Keratinocyte (primary cell): ENCODE results near the gene GRHL3. TPM values are rescaled to one million over a fixed set of nuclear protein-coding genes. Genes with fewer than 3 reads are reported as not detected.
A peak's percentile ranks its signal among the peaks of the same experiment; 100 is the strongest.

Experiments
- DNase-seq: peaks from one replicate; pipeline ENCODE4 v3.0.0-alpha.2; 2011; ENCODE audit warnings: low read depth, missing footprints, low spot score
- FAIRE-seq: peaks from 2 replicates; lab custom pipeline; 2011; peaks lifted over from hg19 to GRCh38; lab: Jason Lieb, UNC
- H2AFZ ChIP-seq: 2 replicates; pipeline ENCODE4 v1.6.0; 2012; ENCODE audit warnings: low read length, control low read depth, inconsistent platforms; ENCODE audit not compliant: control insufficient read depth
- H3K27ac ChIP-seq: 2 replicates; pipeline ENCODE4 v1.5.1; 2011; ENCODE audit warnings: low read length; ENCODE audit not compliant: control insufficient read depth, insufficient read depth
- H3K27me3 ChIP-seq: 3 replicates; pipeline ENCODE4 v1.6.0; 2011; ENCODE audit warnings: low read length; ENCODE audit not compliant: control insufficient read depth, insufficient read depth; ENCODE audit errors: extremely low read depth
- H3K36me3 ChIP-seq, 2 experiments: 2 replicates in 1 of 2; 3 replicates in 1 of 2; pipeline ENCODE4 v1.5.1; 2011; ENCODE audit warnings: low read length in 2 of 2, mild to moderate bottlenecking in 1 of 2; ENCODE audit not compliant: control insufficient read depth in 2 of 2, insufficient read depth in 2 of 2; ENCODE audit errors: extremely low read depth in 1 of 2
- H3K4me1 ChIP-seq: 3 replicates; pipeline ENCODE4 v1.5.1; 2011; ENCODE audit warnings: low read length; ENCODE audit not compliant: control insufficient read depth, insufficient read depth; ENCODE audit errors: extremely low read depth
- H3K4me2 ChIP-seq: 3 replicates; pipeline ENCODE4 v1.6.0; 2011; ENCODE audit warnings: low read depth, low read length; ENCODE audit not compliant: control insufficient read depth, insufficient read depth; ENCODE audit errors: extremely low read depth
- H3K4me3 ChIP-seq, 3 experiments: fragments of 200-600 bp in 1 of 3; sonication (generic) in 1 of 3; 2 replicates in 2 of 3; 3 replicates in 1 of 3; pipeline ENCODE4 v1.5.1; 2011 to 2016; ENCODE audit warnings: low read length in 3 of 3, mild to moderate bottlenecking in 3 of 3, control low read depth in 2 of 3, inconsistent platforms in 1 of 3, low read depth in 1 of 3, mixed read lengths in 1 of 3, mixed run types in 1 of 3, moderate library complexity in 1 of 3; ENCODE audit not compliant: control insufficient read depth in 2 of 3, insufficient read depth in 2 of 3; ENCODE audit errors: extremely low read depth in 1 of 3
- H3K79me2 ChIP-seq: 2 replicates; pipeline ENCODE4 v1.6.0; 2012; ENCODE audit warnings: low read length; ENCODE audit not compliant: control insufficient read depth, insufficient read depth
- H3K9ac ChIP-seq: 3 replicates; pipeline ENCODE4 v1.6.0; 2011; ENCODE audit warnings: low read length; ENCODE audit not compliant: control insufficient read depth, insufficient read depth; ENCODE audit errors: extremely low read depth
- H3K9me1 ChIP-seq: 3 replicates; pipeline ENCODE4 v1.6.0; 2011; ENCODE audit warnings: low read length; ENCODE audit not compliant: control insufficient read depth, insufficient read depth; ENCODE audit errors: extremely low read depth
- H3K9me3 ChIP-seq: 2 replicates; pipeline ENCODE4 v1.5.1; 2012; ENCODE audit warnings: low read depth, low read length; ENCODE audit not compliant: control insufficient read depth
- H4K20me1 ChIP-seq: 3 replicates; pipeline ENCODE4 v1.6.0; 2011; ENCODE audit warnings: low read length; ENCODE audit not compliant: control insufficient read depth, insufficient read depth; ENCODE audit errors: extremely low read depth
- EZH2 ChIP-seq: IDR thresholded peaks from one replicate; pipeline ENCODE4 v1.6.1; 2012; ENCODE audit warnings: inconsistent platforms, mild to moderate bottlenecking, low read length, moderate library complexity
- dilution Hi-C: fragments of 300-500 bp; cut with MboI; formaldehyde crosslinking; loops from one replicate; pipeline ENCODE4 v1.7.0; 2020; ENCODE audit warnings: low sequenced_read_pairs; ENCODE audit not compliant: extremely low pct_ligation_motif_present
- polyA plus RNA-seq, 5 experiments: library from polyadenylated mRNA; depleted of rRNA in 3 of 5; stranded (reverse) in 3 of 5; stranded (forward) in 1 of 5; unstranded in 1 of 5; fragments of >200 nt; gene quantifications; 1 replicate in 1 of 5; 2 replicates in 3 of 5; 3 replicates in 1 of 5; pipeline versions ENCODE4 v1.2.1 to v1.2.3, GENCODE V29; 2011 to 2012; ENCODE audit warnings: missing spikeins in 2 of 5, low read depth in 1 of 5, low replicate concordance in 1 of 5
- TF ChIP-seq, protein P1 (sequence below), 3 experiments: IDR thresholded peaks in 1 of 3; conservative IDR thresholded peaks in 1 of 3; optimal IDR thresholded peaks in 1 of 3; 2 replicates in 2 of 3; 3 replicates in 1 of 3; pipeline versions ENCODE3 to v1.5.1; 2011; ENCODE audit warnings: low read length in 3 of 3, mild to moderate bottlenecking in 3 of 3, moderate library complexity in 2 of 3, control low read depth in 1 of 3, inconsistent platforms in 1 of 3; ENCODE audit not compliant: insufficient read depth in 2 of 3; ENCODE audit errors: extremely low read depth in 1 of 3

The GRHL3 gene
- polyA plus RNA-seq, 1 donor (not counting 4 experiments of a cell fraction or from before 2014, with no cell fraction given), result 13.0 TPM

DNA sequence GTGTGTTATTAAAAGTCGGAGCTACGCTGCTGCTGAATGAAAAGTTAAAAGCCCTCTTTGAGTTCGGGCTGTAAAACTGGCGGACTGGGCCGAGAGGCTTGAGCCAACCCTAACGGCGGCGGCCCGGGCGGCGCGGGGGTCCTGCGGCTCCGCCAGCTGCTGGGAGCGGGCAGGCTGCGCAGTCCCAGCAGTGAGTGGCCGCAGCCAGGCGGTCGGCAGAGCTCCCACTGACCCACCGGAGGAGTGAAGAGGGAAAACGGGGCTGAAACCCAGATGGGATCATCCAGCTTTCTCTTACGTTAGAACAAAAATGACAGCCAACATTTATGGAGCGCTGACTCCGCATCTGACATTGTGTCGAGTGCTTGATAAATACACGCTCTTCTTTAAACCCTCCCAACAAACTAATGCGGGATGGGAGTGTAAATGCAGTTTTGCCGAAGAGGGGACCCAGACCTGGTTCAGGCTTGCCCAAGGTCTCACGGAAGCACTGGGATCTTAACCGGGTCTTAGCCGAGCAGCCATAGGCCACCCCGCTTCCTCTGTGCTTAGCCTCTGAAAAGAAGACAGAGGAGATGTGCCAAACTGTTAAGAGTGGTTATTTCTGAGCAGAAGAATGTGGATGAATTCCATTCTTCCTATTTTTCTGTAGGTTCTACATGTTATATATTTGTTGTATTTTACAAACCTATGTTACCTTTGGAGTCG lies 3.5 kb downstream of the GRHL3 start:
- Histone ChIP-seq H3K27ac (peak overlapping the region; percentile 96), H3K9ac (peak overlapping the region; percentile 96), H3K4me3 (peak overlapping the region; percentile 50 to 62 (median 54)), H3K4me2 (peak overlapping the region; percentile 88), H3K27me3 (peaks cover 7% of the 10 kb centered on the region), H3K9me3 (no peaks in the 10 kb centered on the region), H3K79me2 (no peaks in the 10 kb centered on the region), H2AFZ (no peak overlapping the region), H3K36me3 (no peaks in the 10 kb centered on the region), H3K4me1 (peaks cover 52% of the 10 kb centered on the region), H3K9me1 (no peaks in the 10 kb centered on the region), H4K20me1 (no peaks in the 10 kb centered on the region)
- DNase-seq, result no peak
- dilution Hi-C loops, result no loop called here
- TF ChIP-seq EZH2, result no peak
- TF ChIP-seq, protein P1, sequence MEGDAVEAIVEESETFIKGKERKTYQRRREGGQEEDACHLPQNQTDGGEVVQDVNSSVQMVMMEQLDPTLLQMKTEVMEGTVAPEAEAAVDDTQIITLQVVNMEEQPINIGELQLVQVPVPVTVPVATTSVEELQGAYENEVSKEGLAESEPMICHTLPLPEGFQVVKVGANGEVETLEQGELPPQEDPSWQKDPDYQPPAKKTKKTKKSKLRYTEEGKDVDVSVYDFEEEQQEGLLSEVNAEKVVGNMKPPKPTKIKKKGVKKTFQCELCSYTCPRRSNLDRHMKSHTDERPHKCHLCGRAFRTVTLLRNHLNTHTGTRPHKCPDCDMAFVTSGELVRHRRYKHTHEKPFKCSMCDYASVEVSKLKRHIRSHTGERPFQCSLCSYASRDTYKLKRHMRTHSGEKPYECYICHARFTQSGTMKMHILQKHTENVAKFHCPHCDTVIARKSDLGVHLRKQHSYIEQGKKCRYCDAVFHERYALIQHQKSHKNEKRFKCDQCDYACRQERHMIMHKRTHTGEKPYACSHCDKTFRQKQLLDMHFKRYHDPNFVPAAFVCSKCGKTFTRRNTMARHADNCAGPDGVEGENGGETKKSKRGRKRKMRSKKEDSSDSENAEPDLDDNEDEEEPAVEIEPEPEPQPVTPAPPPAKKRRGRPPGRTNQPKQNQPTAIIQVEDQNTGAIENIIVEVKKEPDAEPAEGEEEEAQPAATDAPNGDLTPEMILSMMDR (optimal IDR thresholded peaks at IDR 0.05 in 1 of 3, IDR thresholded peaks at IDR 0.05 in 1 of 3, conservative IDR thresholded peaks at IDR 0.05 in 1 of 3; ENCODE audit: extremely low read depth in 1 of 3, insufficient read depth in 2 of 3, low read length in 3 of 3), result no peak
- no peak for FAIRE-seq

DNA sequence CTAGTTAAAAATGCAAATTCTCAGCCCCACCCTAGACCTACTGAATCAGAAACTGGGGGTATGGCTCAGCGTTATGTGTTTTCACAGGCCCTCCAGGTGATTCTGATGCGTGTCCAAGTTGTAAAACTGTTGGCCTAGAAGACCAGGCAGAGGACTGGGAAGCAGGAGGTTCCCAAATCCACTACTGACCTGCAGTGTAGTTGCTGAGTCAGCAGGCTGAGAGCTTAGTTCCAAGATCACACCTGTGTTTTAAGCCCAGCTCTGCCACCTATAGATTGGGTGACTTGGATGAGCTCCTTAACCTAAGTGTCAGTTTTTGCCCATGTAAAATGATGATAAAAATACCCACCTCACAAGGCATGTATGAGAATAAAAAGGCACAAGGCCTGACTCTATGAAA lies 4.1 kb downstream of the GRHL3 start:
- dilution Hi-C loops, result no loop called here

More for the DNA sequence above, 4.1 kb downstream of the GRHL3 start:
- DNase-seq (no peak), FAIRE-seq (peak; percentile 87)
- peaks cover 7% of the 10 kb centered on the region for H3K27me3 ChIP-seq
- peak overlapping the region; percentile 96 for H3K27ac ChIP-seq
- peak overlapping the region in 1 of 3 experiments; percentile 54 for H3K4me3 ChIP-seq
- TF ChIP-seq, protein P1 (optimal IDR thresholded peaks at IDR 0.05 in 1 of 3, IDR thresholded peaks at IDR 0.05 in 1 of 3, conservative IDR thresholded peaks at IDR 0.05 in 1 of 3; ENCODE audit: extremely low read depth in 1 of 3, insufficient read depth in 2 of 3, low read length in 3 of 3), result peak in 2 of 3 experiments; percentile 15 to 46
- no peak for TF ChIP-seq EZH2
- H3K4me1 ChIP-seq, result peaks cover 47% of the 10 kb centered on the region
- H3K9me1 ChIP-seq, result no peaks in the 10 kb centered on the region
- H2AFZ ChIP-seq, result no peak overlapping the region
- no peaks in the 10 kb centered on the region for H3K79me2 ChIP-seq
- no peaks in the 10 kb centered on the region for H4K20me1 ChIP-seq
- peak overlapping the region; percentile 88 for H3K4me2 ChIP-seq
- peak overlapping the region; percentile 96 for H3K9ac ChIP-seq
- H3K9me3 ChIP-seq, result no peaks in the 10 kb centered on the region
- no peaks in the 10 kb centered on the region for H3K36me3 ChIP-seq
